ENCODE measurements around the gene THOC2. TPM values are rescaled to one million over a fixed set of nuclear protein-coding genes. Genes with fewer than 3 reads are reported as not detected.

THOC2 gene
- total and polyA plus RNA-seq, 10 of the 15 experiments (the other 5 are each of a cell fraction or from before 2014, with no cell fraction given), result 64.8 to 136 (median 75.1) TPM

DNA sequence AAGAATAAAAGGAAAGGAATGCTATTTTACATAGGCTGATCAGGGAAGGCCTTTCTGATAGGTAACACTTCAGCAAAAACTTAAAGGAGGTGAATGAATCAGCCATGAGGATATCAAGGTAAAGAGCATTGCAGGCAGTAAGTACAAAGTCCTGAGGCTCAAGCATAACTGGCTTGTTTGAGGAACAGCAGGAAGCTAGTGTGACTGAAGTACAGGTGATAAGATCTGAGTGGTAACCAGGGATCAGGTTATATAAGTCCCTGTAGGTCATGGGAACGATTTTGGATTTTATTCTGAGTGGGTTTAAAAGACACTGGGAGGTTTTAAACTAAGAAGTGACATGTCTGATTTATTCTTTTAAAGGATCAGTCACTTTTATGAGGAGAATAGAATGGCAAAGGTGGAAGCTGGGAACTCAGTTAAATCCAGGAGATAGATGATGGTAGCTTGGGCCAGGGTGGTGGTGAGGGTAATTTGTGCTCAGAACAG is 47.1 kb upstream of the THOC2 start:
- DNase-seq (ENCODE audit: low read depth, low spot score) (no peak), ATAC-seq (no peak), FAIRE-seq (no peak)
- no peak overlapping the region for H3K9ac ChIP-seq (ENCODE audit: control insufficient read depth, insufficient read depth, low read length)
- no peak overlapping the region for H3K4me3 ChIP-seq
- H3K4me2 ChIP-seq (ENCODE audit: control insufficient read depth, insufficient read depth), result no peak overlapping the region
- H3K4me1 ChIP-seq (ENCODE audit: control insufficient read depth, insufficient read depth, low read length), result no peaks in the 10 kb centered on the region
- intact Hi-C loops (cut with micrococcal nuclease; ENCODE audit: unreplicated experiment) (no loop called here), in situ Hi-C loops (cut with MboI) (no loop called here)
- no peaks in the 10 kb centered on the region for H4K20me1 ChIP-seq (ENCODE audit: control insufficient read depth, insufficient read depth)
- whole genome bisulfite sequencing (ENCODE audit: insufficient coverage, insufficient replicate concordance, low lambda C conversion rate, missing lambda C conversion rate), result 0% methylated on average over 1 of the region's 1 CpG
- no peaks in the 10 kb centered on the region for H3K27me3 ChIP-seq (replicated peaks in 1 of 2; ENCODE audit: control insufficient read depth in 2 of 2, insufficient read depth in 2 of 2, low read length in 1 of 2)
- H2AFZ ChIP-seq (ENCODE audit: control insufficient read depth, low read depth, low read length), result no peak overlapping the region
- RAD21 ChIA-PET (ENCODE audit: unreplicated experiment), result interaction anchor here (1.0 kb wide), 1 partner anchor 53 kb away, joined by 3 read pairs; no protein-coding TSS in a partner anchor
- no TSS peak for BruUV-seq (replicated peaks)
- H3K79me2 ChIP-seq (ENCODE audit: control insufficient read depth, insufficient read depth, low read length), result no peaks in the 10 kb centered on the region
- POLR2A ChIA-PET, result no interaction called here
- TF ChIP-seq, protein P1, sequence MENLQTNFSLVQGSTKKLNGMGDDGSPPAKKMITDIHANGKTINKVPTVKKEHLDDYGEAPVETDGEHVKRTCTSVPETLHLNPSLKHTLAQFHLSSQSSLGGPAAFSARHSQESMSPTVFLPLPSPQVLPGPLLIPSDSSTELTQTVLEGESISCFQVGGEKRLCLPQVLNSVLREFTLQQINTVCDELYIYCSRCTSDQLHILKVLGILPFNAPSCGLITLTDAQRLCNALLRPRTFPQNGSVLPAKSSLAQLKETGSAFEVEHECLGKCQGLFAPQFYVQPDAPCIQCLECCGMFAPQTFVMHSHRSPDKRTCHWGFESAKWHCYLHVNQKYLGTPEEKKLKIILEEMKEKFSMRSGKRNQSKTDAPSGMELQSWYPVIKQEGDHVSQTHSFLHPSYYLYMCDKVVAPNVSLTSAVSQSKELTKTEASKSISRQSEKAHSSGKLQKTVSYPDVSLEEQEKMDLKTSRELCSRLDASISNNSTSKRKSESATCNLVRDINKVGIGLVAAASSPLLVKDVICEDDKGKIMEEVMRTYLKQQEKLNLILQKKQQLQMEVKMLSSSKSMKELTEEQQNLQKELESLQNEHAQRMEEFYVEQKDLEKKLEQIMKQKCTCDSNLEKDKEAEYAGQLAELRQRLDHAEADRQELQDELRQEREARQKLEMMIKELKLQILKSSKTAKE (IDR thresholded peaks at IDR 0.05; ENCODE audit: low read depth, poor library complexity, severe bottlenecking), result no peak
- TF ChIP-seq SIN3A (IDR thresholded peaks at IDR 0.05; ENCODE audit: low read depth, low read length), result no peak
- no peak for TF ChIP-seq HCFC1 (IDR thresholded peaks at IDR 0.05; ENCODE audit: low read length)
- TF ChIP-seq, protein P2, sequence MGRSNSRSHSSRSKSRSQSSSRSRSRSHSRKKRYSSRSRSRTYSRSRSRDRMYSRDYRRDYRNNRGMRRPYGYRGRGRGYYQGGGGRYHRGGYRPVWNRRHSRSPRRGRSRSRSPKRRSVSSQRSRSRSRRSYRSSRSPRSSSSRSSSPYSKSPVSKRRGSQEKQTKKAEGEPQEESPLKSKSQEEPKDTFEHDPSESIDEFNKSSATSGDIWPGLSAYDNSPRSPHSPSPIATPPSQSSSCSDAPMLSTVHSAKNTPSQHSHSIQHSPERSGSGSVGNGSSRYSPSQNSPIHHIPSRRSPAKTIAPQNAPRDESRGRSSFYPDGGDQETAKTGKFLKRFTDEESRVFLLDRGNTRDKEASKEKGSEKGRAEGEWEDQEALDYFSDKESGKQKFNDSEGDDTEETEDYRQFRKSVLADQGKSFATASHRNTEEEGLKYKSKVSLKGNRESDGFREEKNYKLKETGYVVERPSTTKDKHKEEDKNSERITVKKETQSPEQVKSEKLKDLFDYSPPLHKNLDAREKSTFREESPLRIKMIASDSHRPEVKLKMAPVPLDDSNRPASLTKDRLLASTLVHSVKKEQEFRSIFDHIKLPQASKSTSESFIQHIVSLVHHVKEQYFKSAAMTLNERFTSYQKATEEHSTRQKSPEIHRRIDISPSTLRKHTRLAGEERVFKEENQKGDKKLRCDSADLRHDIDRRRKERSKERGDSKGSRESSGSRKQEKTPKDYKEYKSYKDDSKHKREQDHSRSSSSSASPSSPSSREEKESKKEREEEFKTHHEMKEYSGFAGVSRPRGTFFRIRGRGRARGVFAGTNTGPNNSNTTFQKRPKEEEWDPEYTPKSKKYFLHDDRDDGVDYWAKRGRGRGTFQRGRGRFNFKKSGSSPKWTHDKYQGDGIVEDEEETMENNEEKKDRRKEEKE (IDR thresholded peaks at IDR 0.05), result no peak
- TF ChIP-seq, protein P3, sequence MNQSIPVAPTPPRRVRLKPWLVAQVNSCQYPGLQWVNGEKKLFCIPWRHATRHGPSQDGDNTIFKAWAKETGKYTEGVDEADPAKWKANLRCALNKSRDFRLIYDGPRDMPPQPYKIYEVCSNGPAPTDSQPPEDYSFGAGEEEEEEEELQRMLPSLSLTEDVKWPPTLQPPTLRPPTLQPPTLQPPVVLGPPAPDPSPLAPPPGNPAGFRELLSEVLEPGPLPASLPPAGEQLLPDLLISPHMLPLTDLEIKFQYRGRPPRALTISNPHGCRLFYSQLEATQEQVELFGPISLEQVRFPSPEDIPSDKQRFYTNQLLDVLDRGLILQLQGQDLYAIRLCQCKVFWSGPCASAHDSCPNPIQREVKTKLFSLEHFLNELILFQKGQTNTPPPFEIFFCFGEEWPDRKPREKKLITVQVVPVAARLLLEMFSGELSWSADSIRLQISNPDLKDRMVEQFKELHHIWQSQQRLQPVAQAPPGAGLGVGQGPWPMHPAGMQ (IDR thresholded peaks at IDR 0.05; ENCODE audit: borderline replicate concordance), result no peak
- no peak for TF ChIP-seq SUPT20H (IDR thresholded peaks at IDR 0.05; ENCODE audit: borderline replicate concordance, control insufficient read depth, low read depth, low read length)
- TF ChIP-seq HDAC2 (IDR thresholded peaks at IDR 0.05), result no peak
- no peak for TF ChIP-seq IKZF1 (conservative IDR thresholded peaks at IDR 0.05)
- TF ChIP-seq SMC3 (IDR thresholded peaks at IDR 0.05; ENCODE audit: borderline replicate concordance, low read length), result no peak
- no peak for TF ChIP-seq BRCA1 (IDR thresholded peaks at IDR 0.05; ENCODE audit: low read depth, low read length)
- no peak for TF ChIP-seq SREBF1 (IDR thresholded peaks at IDR 0.05; ENCODE audit: low read length)
- no peak for TF ChIP-seq CREM (IDR thresholded peaks at IDR 0.05; ENCODE audit: low read depth)
- TF ChIP-seq CEBPB (IDR thresholded peaks at IDR 0.05; ENCODE audit: borderline replicate concordance in 1 of 2, low read depth in 2 of 2, low read length in 2 of 2), result no peak
- TF ChIP-seq MTA3 (IDR thresholded peaks at IDR 0.05; ENCODE audit: borderline replicate concordance, low read length), result no peak
- TF ChIP-seq, protein P4, sequence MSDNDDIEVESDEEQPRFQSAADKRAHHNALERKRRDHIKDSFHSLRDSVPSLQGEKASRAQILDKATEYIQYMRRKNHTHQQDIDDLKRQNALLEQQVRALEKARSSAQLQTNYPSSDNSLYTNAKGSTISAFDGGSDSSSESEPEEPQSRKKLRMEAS (IDR thresholded peaks at IDR 0.05; ENCODE audit: low read depth, low read length), result no peak
- CTCF ChIA-PET, result interaction anchor here (1.6 to 2.1 kb wide), 3 partner anchors 11 to 53 kb away, joined by 4 to 6 read pairs (median 5); no protein-coding TSS in a partner anchor
- SMC1A ChIA-PET (ENCODE audit: uncharacterized antibody, unreplicated experiment), result interaction anchor here (0.8 to 1.6 kb wide), 2 partner anchors 49 to 54 kb away, joined by 5 to 8 read pairs; no protein-coding TSS in a partner anchor
- H3K27ac ChIP-seq (ENCODE audit: control insufficient read depth, insufficient read depth), result no peak overlapping the region
- no peaks in the 10 kb centered on the region for H3K9me3 ChIP-seq (replicated peaks; ENCODE audit: control insufficient read depth, insufficient read depth, low read length)
- H3K36me3 ChIP-seq (ENCODE audit: control insufficient read depth in 2 of 2, insufficient read depth in 2 of 2, low read length in 1 of 2), result no peaks in the 10 kb centered on the region

All from GM12878 (cell line).